ENCODE results near the gene ISOC2.
A peak's percentile ranks its signal among the peaks of the same experiment; 100 is the strongest.

Gene ISOC2

DNA sequence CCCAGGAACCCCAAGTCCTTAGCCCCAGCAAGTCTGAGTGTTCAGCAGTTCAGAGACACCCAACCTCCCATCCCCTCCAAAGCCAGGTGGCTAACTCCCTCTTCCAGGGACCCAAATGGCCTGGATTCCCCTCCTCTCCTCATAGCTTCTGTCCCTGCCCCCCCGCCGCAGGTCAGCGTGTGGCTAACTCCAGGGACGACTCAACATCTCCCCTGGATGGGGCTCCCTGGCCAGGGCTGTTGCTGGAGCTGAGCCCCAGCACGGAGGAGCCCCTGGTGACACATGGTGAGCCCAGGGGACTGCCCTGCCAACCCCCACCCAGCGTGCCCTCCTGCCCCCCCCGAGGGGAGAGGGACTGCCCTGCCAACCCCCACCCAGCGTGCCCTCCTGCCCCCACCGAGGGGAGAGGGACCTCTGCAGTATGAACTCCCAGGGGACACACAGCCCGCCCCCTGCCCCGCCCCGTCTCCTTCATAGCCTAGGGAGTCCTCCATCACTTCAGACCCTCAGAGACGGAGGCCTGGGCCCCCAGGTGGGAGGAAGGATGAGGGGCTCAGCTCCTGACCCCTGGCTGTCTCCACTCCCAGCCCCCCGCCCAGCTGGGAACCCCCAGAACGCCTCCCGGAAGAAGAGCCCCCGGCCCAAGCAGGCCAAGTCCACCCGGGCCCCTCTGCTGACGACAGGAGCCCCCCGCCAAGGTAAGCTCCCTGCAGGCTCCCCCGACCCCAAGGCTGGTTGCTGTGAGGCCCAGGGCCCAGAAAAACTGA, 28.5 kb upstream of the ISOC2 start:
- no peak for DNase-seq

DNA sequence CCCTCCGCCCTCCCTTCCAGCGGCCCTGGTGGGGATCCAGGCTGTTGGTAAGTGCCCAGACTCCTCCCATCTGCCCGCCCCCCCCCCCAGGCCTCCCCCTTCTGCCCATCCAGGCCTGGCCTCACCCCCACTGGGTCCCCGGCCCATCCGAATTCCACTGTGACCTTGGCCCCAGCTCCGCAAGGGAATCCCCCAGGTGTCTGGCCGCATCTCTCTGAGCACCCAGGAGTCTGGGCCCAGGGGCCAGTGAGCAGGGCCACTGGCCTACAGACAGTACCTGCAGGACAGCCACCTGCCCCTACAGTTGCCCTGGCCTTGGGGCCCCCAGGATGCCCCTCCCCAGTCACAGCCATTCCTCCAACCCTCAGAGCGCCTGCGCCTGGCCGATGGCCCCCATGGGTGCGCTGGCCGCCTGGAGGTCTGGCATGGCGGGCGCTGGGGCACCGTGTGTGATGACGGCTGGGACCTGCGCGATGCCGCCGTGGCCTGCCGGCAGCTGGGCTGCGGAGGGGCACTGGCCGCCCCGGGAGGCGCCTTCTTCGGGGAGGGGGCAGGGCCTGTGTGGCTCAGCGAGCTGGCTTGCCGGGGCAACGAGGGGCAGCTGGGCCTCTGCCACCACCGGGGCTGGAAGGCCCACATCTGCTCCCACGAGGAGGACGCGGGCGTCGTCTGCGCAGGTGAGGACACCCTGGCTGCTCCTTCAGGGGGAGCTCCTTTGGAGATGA, 27.7 kb upstream of the ISOC2 start:
- DNase-seq: no peak

DNA sequence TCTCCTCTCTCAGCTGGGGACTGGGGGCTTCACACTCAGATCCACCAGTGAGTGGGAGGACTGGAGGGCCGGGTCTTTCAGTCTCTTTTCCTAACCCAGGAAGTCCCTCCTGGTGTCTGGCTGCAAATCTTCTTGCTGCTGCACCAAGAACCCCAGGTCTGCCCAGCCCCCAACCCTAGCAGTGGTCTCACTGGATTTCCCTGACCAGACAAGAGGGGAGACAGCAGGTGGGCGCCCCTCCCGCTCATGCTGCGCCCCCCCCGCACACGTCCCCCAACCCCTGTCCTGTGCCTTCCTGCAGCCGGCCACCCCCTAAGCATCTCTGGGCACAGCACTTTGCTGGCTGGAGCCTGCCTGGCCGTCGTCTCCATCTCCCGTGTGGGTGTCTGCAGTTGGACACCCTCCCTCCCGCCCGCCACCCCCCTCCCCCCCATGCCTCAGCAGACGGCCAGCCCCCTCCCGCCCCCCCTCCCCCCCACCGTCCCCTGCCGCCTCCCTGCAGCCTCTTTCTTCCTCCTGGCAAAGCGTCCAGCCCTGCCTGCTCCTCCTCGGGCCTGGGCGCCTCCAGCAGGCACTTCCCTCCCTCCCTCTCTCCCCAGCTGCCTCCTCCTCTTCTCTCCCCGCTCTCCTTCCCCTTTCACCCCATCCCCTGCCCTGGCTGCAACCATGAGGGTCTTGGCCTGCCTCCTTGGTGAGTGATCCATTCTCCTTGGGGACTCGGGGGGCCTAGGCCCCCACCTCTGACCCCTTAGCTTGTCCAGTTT, 26.7 kb upstream of the ISOC2 start, which contains the start of gene SSC5D:
SSC5D (plus strand) TSS at position 513 of the 764 bp plus-strand sequence; CDS start at position 667, 154 bp downstream.
- DNase-seq: no peak

DNA sequence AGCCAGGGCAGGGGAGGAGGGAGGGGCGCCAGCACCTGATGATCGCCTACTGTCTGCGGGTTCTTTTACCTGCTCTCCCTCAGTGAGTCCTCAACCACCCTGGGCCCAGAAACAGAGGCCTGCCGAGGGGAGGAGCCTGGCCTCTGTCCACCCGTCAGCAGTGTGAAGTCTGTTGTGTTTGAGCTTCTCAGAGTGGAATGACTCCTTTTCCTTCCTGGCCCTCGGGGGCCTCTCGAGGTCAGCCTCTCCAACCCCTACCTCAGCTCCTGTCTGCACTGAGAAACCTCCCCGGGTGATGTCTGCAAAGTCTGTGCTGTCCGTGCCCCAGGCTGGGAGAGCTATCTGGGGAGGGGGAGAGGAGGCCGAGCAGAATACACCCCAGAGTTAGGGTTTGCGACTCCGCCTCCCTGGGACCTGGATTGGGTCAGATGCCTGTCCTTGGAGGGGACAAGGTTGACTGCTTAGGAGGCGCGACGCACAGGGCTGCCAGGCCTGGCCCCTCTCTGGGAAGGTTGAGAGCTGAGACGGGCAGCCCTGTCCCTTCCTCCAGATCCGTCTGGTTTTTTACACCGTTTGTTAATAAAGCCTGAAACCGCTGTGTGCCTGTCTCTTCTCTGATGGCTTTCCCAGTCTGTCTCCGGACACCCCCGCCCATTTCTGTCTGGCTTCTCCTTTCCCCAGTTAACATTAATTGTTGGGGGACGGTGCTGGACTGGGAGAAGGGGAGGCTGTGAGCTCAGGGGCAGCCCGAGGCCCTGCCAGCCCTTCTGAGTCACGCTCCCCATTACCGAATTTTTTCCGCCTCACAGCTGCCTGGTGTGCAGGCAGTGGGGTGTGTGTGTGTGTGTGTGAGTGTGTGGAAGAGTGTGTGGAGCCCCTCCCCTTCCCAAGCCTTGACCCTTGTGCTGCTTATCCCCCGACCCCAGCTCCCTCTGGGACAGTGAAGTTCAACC, 25.8 kb upstream of the ISOC2 start:
- no peak for DNase-seq

DNA sequence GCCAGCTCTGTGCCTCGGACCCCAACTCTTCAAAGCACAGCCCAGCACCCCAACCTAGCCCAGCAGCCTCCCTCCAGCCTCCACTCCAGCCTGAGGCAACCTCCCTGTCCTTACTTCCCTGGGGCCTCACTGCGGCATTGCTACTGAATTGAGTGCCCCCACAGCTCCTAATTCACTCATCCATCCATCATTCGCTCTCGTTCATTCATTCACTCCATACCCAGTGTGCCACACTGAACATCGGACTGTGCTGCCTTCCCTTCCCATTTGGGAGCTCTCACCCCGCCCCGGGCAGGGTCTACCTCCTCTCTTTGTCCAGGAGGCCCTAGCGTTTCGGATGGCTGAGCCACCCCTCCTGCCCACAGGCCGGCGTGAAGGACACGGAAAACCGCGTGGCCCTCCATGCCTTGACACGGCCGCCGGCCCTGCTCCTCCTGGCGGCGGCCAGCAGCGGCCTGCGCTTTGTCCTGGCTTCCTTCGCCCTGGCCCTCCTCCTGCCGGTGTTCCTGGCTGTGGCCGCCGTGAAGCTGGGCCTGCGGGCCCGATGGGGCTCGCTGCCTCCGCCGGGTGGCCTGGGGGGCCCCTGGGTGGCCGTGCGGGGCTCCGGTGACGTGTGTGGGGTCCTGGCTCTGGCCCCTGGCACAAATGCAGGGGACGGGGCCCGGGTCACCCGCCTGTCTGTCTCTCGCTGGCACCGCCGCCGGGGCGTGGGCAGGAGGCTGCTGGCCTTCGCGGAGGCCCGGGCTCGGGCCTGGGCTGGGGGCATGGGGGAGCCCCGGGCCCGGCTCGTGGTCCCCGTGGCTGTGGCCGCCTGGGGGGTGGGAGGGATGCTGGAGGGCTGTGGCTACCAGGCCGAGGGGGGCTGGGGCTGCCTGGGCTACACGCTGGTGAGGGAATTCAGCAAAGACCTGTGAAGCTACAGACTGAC, 24.9 kb upstream of the ISOC2 start:
- DNase-seq: no peak

DNA sequence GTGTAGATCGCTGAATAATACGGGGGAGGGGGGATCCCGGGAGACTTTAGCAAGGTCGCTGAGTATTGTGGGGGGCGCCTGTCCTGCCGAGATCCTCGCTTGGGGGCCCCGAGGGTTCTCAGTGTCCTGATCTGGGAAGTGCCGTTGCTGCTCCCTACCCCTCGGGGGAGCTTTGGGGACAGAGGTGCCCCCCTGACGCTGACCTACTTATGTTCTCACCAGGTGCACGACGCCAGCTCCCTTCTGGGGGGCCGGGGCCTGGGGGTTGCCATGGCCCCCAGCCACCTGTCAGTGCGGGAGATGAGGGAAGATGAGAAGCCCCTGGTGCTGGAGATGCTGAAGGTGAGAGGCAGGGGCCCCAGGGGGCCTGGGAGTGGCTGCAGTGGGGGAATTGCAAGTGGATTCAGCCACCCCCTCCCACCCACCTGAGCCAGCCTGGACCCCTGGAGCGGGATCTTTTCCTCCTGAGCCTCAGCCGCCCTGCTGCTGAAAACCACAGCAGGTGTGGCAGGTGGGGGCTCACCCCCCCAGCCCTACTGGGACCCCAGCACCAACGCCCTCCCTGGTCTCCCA, 24.1 kb upstream of the ISOC2 start:
- no peak for DNase-seq

DNA sequence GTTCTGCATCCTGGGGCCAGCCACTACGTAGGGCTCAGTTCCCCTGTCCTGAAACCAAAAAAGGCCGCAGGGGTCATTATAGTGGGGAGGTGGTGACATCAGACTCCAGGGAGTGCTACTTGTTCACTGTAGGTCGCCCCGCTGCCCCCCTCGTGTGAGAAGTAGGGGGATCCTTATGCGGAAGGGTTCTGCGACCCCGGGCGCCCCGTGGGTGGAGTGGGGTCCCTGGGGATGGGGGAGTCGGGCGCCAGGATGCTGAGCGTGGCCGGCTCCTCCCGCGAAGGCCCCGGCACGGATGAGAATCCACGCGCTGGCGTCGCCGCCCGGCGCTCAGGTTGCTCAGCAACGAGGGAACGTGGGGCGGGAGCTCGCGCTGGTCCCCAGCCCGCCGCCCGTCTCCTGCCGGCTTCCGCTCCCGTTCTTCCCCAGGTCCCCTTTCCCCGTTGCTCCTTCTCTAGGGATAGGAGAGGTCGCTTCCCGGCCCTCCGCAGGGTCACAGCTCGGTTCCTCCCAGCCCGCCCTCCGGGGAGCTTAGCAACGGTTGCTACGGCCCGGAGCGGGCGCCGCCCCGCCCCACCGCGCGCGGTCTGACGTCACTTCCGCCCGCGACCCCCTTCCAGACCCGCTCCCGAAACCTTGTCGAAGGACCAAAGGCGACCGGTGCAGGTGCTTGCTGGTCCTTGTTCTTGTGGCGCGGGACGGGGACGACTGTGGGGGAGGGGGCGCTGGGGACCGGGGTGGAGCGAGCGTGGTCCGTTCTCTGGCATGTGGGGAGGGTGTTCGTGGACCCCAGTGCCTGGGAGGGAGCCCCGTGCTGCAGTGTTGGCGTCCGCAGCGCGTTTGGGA, 23.4 kb upstream of the ISOC2 start, which contains the start of gene NAT14:
NAT14 (plus strand) TSS at position 596 of the 846 bp plus-strand sequence. CDS start 521 bp downstream, outside the sequence.
- DNase-seq: peak; percentile 59

DNA sequence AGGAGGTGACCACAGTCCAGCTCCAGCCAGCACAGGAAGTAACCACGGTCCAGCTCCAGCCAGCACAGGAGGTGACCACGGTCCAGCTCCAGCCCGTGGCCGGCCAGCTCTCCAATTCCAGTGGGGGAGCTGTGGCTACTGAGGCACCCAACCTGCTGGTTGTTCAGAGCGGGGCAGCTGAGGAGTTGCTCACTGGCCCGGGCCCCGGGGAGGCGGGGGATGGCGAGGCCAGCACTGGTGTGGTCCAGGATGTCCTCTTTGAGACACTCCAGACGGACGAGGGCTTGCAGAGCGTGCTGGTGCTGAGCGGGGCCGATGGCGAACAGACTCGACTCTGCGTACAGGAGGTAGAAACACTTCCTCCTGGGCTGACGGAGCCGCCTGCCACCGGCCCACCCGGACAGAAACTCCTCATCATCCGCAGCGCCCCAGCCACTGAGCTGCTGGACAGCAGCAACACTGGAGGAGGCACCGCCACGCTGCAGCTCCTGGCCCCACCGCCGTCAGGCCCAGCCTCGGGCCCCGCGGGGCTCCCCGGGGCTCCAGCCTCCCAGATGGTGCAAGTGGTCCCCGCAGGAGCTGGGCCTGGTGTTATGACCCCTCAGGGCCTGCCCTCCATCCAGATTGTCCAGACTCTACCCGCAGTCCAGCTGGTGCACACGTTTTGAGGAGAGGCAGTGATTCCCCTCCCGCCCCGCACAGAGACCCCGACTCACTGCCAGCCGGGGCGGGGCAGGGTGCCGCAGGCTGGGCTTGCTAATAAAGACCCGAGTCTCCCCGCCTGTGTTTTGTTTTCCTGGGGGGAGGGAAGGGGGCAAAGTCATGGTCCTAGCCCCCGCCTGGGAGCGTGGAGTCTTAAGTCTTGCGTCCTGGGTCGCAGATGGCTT, 22.5 kb upstream of the ISOC2 start:
- DNase-seq: no peak

DNA sequence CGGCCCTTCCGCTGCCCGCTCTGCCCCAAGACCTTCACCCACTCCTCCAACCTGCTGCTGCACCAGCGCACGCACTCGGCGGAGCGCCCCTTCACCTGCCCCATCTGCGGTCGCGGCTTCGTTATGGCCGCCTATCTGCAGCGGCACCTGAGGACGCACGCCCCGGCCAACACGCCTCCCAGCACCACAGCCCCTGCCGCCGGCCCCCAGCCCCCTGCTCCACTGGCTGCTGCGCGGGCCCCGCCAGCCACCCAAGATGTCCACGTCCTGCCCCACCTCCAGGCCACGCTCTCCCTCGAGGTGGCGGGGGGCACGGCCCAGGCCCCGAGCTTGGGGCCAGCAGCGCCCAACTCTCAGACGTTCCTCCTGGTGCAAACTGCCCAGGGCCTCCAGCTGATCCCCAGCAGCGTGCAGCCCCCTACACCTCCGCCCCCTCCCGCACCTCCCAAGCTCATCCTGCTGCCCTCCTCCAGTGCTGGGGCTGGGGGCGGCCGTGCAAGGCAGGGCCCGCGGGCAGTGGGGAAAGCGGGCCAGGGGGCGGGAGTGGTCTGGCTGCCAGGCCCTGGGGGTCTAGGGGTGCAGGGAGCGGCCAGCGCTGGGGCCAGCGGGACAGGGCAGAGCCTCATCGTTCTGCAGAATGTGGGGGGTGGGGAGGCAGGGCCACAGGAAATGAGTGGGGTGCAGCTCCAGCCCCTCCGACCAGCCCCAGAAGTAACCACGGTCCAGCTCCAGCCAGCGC, 21.7 kb upstream of the ISOC2 start:
- no peak for DNase-seq

DNA sequence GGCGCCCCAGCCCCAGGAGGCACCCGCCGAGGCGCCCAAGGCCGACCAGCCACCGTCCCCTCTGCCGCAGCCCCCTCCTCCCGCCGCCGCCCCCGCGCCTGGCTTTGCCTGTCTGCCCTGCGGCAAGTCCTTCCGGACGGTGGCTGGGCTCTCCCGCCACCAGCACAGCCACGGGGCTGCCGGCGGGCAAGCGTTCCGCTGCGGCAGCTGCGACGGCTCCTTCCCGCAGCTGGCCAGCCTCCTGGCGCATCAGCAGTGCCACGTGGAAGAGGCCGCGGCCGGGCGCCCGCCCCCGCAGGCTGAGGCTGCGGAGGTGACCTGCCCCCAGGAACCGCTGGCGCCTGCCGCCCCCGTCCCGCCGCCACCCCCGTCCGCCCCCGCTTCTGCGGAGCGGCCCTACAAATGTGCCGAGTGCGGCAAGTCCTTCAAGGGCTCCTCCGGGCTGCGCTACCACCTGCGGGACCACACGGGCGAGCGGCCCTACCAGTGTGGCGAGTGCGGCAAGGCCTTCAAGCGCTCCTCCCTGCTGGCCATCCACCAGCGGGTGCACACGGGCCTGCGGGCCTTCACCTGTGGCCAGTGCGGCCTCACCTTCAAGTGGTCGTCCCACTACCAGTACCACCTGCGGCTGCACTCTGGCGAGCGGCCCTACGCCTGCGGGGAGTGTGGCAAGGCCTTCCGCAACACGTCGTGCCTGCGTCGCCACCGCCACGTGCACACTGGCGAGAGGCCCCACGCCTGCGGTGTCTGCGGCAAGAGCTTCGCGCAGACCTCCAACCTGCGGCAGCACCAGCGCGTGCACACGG, 20.9 kb upstream of the ISOC2 start:
- no peak for DNase-seq

DNA sequence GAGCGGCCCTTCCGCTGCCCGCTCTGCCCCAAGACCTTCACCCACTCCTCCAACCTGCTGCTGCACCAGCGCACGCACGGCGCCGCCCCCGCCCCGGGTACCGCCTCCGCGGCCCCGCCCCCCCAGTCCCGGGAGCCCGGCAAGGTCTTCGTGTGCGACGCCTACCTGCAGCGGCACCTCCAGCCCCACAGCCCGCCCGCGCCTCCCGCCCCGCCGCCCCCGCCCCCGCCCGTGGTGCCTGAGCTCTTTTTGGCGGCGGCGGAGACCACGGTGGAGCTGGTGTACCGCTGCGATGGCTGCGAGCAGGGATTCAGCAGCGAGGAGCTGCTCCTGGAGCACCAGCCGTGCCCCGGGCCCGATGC, 20.3 kb upstream of the ISOC2 start:
- DNase-seq: no peak

DNA sequence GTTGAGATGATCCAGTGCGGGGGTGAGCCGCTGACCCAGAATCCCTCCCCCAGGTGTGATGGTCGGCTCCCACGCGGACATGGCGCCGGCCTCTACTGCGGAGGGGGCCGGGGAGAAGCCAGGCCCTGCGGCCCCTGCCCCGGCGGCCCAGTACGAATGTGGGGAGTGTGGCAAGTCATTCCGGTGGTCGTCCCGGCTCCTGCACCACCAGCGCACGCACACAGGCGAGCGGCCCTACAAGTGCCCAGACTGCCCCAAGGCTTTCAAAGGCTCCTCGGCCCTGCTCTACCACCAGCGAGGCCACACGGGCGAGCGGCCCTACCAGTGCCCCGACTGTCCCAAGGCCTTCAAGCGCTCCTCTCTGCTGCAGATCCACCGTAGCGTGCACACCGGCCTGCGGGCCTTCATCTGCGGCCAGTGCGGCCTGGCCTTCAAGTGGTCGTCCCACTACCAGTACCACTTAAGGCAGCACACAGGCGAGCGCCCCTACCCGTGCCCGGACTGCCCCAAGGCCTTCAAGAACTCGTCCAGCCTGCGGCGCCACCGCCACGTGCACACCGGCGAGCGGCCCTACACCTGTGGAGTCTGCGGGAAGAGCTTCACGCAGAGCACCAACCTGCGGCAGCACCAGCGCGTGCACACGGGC, 19.8 kb upstream of the ISOC2 start:
- no peak for DNase-seq

DNA sequence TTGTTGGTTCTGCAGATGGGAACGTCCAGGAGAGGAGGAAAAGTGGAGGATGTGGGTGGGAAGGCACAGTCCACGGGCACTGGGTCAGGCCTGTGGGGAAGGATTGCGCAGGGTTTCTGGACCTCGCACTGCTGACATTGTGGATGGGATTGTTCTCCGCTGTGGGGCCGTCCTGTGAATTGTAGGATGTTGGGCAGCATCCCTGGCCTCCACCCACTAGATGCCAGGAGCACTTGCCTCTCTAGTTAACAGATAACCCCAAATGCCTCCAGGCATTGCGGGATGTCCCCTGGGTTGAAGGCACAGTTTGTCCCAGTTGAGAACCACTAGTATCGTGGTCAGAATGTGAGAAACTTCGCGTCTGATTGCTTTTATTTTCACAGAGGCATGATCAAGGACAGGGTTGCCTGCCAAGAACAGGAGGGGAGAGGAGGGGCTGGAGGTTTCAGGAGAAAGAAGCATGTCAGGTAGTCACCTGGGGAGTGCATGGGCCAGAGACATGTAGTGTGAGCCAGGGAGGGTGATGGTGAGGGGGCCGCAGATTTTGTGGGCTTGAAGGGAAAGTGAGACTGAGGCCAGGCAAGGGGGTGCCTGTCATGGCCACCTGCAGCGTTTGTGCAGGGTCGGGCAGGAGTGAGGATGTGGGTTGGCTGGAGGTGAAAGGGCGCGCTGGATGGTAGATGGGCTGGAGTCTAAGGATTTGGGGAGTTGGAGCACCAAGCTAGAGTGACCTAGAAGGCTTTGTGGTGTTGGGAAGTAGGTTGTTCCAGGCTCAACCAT, 18.2 kb upstream of the ISOC2 start:
- DNase-seq: no peak

DNA sequence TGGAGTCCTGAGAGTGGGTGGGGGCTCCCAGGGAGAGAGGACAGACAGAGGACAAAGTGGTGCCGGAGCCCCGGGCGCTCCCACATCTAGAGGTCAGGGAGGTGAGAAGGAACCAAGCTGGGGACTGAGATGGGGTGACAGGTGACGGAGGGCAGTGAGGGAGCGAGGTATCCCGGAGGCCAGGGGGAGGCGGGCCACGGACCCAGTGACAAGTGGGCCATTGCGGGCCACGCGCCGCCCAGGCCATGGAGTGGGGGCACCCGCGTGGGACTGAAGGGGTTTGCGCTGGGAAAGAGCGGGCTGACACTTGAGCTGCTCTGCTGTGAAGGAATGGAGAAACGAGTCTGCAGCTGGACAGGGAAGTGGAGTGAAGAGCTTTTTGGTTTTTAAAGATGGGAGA, 17.6 kb upstream of the ISOC2 start:
- no peak for DNase-seq

DNA sequence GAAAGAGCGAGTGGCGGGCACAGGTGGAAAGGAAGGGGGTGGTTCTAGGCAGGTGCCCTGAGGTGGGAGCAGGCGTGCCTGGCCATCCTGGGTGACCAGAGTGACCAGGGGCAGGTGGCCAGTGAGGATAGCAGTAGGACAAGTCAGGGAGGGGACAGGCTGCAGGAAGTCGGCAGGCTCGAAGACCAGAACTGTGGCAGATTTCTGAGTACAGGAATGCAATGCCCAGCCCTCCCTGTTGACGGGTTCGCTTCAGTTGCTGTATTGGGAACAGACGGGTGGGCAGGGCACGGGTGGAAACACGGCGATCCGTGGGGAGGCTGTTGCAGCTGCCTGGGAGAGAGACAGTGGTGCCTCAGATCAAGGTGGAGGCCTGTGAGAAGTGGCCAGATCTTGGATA, 16.9 kb upstream of the ISOC2 start:
- DNase-seq: no peak

DNA sequence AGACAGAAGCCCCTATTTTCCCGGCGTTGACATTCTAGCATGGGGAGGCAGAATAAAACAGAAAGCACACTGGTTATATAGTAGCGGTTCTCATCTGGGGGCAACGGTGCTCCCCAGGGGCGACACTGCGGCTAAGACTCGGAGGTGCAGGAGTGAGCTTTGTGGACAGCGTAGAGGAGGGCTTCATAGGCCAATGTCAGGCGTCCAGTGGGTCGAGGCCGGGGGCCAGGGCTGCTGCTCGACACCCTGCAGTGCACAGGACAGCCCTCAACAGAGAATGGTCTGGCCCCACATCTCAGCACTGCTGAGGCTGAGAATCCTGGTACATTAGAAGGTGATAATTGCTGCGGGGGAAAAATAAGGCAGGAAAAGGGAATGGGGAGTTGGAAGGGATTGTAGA, 16.5 kb upstream of the ISOC2 start:
- DNase-seq: no peak

Measured in T-helper 9 cell (primary cell).